ENCODE measurements around the gene ZNF469.

The ZNF469 gene, protein sequence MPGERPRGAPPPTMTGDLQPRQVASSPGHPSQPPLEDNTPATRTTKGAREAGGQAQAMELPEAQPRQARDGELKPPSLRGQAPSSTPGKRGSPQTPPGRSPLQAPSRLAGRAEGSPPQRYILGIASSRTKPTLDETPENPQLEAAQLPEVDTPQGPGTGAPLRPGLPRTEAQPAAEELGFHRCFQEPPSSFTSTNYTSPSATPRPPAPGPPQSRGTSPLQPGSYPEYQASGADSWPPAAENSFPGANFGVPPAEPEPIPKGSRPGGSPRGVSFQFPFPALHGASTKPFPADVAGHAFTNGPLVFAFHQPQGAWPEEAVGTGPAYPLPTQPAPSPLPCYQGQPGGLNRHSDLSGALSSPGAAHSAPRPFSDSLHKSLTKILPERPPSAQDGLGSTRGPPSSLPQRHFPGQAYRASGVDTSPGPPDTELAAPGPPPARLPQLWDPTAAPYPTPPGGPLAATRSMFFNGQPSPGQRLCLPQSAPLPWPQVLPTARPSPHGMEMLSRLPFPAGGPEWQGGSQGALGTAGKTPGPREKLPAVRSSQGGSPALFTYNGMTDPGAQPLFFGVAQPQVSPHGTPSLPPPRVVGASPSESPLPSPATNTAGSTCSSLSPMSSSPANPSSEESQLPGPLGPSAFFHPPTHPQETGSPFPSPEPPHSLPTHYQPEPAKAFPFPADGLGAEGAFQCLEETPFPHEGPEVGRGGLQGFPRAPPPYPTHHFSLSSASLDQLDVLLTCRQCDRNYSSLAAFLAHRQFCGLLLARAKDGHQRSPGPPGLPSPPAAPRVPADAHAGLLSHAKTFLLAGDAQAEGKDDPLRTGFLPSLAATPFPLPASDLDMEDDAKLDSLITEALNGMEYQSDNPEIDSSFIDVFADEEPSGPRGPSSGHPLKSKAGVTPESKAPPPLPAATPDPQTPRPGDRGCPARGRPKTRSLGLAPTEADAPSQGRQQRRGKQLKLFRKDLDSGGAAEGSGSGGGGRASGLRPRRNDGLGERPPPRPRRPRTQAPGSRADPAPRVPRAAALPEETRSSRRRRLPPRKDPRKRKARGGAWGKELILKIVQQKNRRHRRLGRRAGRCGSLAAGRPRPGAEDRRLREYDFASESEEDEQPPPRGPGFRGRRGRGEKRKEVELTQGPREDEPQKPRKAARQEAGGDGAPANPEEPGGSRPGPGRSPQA (N-terminal part only)

DNA sequence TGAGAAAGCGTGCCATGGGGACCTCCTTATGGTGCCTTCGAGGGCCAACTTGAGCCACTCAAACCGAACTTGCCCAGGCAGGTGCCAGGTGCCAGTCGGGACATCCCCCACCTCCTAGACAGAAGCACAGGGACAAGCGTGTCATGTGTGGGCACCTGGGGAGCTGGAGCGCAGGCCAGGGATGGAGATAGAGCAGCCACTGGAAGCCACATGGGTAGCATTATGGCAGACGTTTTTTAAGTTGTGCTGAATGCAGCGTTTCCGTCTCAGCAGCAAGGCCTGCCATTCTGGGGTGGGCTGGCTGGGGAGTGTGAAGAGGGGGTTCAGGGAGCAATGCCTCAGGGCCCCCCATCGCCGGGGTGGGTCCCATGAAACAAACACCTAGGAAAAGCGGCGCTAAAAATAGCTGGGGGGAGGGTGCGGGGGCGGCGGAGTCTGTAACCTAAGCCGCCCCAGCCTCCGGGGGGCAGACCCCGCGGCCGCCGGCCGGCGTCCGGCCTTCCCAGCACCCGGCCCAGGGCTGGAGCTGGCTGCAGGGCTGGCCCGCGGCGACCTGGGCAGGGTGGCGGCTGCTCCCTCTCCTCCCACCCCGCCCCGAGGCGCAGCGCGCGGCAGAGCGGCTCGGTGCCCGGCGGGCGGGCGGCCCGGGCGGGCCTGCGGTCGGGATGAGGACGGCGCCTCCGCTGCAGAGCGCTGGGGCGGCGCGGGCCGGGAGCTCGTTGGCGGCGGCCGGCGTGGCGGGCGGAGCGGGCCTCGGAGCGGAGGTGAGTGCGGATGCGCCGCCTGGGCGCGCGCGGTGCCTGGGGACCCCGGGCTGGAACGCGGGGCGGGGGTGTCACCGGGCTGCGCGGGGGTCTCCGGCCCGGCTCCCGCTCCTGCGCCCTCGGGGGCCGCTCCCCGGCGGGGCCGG lies at the start of gene ZNF469:
Gene ZNF469, plus strand, starts transcription at position 469 of the 910 bp plus-strand sequence. CDS start 44,512 bp downstream, outside the sequence.
- H3K4me3 ChIP-seq (ENCODE audit: low read depth, low read length): peak within 1 kb of the TSS; percentile 13

DNA sequence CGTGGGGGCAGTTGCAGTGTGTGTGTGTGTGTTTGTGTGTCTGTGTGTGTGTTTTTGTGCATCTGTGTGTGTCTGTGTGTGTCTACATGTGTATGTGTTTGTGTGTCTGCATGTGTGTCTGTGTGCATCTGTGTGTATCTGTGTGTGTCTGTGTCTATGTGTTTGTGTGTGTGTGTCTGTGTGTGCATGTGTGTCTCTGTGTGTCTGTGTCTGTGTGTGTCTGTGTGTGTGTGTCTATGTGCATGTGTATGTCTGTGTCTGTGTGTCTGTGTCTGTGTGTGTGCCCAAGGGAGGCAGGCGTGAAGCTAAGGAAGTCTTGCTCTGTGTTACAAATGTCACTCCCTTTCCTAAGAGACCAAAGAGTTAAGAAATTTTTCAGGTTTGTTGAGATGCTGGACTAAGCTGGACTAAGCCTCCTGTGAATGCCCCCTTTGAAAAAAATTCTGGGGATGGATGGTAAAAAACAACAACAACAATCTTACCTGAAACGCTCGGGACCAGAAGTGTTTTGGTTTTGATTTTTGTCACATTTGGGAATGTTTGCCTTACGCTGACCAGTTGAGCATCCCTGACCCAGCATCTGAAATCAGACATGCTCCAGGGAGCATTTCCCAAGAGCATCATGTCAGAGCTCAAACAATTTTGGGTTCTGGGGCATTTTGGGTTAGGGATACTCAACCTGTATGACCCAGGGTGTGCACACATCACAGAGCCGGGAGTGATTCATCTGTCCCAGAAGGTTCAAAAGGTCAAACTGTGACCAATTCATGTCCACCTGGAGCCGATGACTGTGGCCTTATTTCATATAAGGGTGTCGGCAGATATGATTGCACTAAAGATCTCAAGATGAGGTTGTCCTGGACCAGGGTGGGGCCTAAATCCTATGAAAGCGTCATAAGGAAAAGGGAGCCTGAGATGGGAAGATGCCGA lies 48.6 kb upstream of the ZNF469 start:
- H3K4me3 ChIP-seq (ENCODE audit: low read depth, low read length): no peak overlapping the region

DNA sequence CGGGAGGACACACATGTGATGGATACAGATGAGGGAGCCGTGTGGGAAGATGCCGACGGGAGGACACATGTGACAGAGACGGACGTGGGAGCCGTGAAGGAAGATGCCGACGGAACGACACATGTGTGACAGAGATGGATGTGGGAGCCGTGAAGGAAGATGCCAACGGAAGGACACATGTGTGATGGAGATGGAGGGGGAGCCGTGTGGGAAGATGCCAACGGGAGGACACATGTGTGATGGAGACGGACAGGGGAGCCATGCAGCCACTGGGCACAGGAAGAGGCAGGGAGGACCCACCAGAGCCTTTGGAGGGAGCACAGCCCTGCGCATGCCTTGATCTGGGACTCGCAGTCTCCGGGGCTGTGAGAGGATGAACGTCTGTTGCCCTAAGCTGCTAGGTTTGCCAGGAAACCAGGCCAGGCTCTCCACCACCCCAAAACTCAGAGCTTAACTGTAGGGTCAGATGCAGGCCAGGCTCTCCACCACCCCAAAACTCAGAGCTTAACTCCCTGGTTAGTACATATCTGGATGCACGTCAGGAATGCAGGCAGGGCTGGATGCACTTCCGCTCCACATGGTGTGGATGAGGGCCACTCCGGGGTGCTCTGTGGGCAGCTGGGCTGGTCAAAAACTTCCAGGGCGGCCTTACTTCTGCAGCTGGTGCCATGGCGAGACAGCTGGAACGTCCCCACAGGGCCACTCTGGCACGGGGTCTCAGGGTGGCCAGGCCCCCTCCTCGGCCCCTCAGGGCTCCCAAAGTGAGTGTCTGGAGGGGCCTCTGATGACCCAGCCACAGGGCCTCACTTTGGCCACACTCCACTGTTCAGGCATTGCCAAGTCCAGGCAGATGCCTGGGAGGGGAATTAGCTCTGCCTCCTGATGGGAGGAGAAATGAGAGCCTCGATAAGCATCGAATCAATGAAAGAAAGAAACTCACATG lies 47.7 kb upstream of the ZNF469 start:
- no peak overlapping the region for H3K4me3 ChIP-seq (ENCODE audit: low read depth, low read length)

DNA sequence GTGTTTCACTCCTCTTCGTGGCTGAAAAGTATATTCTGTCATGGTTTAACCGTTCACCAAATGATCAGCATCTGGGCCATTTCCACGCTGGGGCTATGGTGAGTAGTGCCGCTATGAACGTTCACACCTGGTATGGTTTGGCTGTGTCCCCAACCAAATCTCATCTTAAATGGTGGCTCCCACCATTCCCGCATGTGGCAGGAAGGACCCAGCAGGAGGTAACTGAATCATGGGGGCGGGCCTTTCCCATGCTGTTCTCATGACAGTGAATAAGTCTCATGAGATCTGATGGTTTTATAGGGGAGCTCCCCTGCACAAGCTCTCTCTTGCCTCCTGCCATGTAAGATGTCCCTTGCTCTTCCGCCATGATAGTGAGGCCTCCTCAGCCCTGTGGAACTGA lies 45.7 kb upstream of the ZNF469 start:
- H3K4me3 ChIP-seq (ENCODE audit: low read depth, low read length): no peak overlapping the region

DNA sequence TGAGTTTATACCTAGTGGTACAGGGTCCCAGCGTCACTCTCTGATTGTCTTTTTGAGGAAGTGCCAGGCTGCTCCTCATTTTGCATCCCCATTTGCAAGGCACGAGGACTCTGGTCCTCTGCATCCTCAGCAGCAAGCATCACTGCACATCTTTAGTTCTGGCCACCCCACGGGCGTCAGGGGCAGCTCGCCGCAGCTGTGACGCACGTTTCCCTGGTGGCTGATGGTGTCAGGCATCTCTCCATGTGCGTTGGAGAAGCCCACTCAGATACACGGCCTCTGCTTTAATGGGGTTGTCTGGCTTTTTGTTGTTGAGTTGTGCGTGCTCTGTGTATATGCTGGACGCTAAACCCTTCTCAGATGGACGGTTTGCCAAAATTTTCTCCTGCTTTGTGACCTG lies 45.2 kb upstream of the ZNF469 start:
- no peak overlapping the region for H3K4me3 ChIP-seq (ENCODE audit: low read depth, low read length)

DNA sequence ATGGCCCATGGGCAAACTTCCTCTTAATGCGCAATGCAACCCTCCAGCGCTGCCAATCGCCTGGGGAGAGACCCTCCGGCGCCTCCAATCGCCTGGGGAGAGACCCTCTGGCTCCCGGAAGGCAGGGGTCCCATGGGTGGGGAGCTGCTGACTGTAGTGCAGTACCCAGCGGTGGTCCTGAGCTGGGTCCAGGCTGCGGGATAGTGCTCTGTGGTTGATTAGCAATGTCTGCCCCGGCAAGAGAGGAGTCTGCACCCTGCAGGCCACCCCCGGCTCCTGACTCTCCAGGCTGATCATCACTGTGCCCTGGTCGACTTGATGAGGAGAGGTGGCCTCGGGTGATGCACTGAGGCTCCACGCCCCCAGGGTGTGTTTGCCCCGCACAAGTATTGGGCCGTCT lies 44.6 kb upstream of the ZNF469 start:
- no peak overlapping the region for H3K4me3 ChIP-seq (ENCODE audit: low read depth, low read length)

DNA sequence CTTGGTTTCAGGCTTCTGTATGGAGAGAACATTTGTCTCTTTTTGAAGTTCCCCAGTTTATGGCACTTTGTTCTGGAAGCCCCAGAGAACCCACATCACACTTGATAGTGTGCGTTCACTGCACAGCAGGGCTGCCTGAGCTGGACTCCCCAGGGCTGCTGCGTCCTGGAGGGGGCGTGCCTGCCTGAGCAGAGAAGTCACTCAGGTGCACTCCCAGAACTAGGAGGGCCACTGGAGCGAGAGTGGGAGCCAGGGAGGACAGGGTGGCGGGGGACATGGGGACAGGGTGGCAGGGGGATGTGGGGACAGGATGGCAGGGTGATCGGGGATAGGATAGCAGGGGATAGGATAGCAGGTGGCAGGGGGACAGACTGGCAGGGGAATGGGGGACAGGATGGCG lies 43.9 kb upstream of the ZNF469 start:
- H3K4me3 ChIP-seq (ENCODE audit: low read depth, low read length): no peak overlapping the region

DNA sequence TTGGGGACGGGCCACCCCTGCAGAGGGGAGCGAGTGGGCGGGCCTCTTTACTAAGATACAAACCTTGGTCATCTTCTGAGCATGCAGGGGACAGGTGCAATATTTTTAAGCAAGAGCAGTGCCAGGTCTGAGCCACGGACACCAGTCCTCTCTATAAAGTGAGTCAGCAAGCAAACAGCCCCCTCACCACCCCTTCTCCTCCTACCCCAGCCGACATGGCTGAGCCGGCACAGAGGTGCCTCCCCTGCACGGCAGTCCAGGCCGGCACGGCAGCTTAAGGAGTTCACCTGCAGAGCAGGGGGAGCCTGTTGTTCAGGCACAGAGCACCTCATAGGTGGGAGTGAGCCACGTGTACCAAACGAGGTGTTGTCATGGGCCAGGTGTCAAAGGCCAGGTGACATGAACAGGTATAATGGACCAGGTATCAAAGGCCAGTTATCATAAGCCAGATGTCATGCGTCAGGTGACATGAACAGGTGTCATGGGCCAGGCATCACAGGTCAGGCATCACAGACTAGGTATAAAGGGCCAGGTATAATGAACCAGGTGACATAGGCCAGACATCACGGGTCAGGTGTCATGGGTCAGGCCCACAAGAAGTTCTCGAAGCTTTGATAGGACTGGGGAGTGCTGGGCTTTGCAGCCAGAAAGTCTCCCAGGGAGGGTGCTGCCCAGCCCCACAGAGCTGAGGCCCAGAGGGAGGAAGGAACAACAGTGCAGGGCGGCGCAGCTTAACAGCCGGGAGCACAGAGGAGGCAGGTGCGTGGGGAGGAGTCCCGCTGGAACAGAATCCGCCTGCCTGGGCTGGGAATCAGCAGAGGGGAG lies 42.6 kb upstream of the ZNF469 start:
- no peak overlapping the region for H3K4me3 ChIP-seq (ENCODE audit: low read depth, low read length)

DNA sequence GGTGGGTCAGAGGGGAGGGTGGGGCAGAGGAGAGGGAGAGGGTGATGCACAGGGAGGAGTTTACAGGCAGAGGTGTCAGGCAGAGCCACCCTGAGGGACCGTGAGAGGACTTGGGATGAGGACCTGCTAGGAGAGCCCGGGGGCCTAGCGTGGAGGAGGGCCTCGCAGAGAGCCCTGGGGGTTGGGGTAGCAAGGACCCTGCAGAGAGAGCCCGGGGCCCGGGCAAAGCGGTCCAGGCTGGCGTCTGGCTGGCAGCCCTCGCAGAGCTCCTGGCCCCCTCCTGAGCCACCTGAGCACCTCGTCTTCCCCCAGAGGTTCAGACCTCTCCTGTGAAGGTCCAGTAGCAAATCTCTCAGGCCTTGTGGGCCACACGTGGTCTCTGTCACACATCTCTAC lies 42.0 kb upstream of the ZNF469 start:
- H3K4me3 ChIP-seq (ENCODE audit: low read depth, low read length): no peak overlapping the region

DNA sequence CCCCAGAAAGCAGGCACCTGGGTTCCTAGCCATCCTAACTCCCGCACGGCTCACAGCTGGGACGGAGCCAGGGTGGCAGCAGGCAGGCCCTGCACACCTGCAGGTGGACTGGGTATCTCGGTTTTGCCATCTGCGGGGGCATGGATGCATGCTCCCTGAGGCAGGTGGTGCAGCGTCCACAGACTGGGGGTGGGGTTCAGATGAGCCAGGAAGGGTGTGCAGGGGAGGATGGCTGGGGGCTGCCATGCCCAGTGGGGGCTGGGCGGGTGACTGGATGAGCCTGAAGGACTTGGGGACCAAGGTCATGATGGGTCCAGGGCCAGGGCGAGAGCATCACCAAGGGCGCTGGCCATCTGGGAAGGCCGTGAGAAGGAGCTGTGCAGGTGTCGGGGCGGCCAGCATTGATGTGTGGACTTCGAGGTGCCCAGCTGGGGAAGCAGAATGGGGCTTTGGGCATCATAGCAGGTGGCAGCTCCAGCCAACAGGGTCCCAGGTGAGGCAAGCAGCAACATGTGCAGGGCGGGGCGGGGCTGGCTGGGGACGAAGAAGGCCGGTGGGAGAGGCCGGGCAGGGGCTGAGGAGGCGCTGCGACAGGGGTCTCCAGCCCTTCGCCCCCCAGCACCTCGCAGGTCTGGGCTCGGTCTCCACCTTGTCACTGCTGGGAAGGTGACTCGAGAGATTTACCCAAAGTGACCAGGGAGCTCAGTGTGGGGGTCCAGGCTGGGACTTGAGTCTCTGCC lies 41.0 kb upstream of the ZNF469 start:
- H3K4me3 ChIP-seq (ENCODE audit: low read depth, low read length): no peak overlapping the region

DNA sequence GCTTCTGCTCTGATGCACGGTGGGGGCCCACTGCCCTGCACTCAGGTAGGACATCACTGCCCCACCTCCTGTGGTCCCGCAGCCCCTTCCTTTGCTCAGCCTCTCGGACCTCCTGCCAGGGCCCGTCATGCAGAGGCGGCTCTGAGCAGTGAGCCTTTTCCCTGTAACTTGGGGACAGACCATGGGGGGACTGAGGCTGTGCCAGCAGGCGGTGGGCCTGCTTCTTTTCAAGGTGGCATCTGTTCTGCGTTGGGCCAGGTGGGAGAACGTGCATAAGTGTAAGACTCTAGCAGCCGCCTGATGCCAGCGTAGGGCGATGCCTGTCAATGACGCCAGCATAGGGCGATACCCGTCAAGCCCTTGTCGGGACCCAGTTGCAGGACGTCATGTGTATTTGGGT lies 40.3 kb upstream of the ZNF469 start:
- no peak overlapping the region for H3K4me3 ChIP-seq (ENCODE audit: low read depth, low read length)

DNA sequence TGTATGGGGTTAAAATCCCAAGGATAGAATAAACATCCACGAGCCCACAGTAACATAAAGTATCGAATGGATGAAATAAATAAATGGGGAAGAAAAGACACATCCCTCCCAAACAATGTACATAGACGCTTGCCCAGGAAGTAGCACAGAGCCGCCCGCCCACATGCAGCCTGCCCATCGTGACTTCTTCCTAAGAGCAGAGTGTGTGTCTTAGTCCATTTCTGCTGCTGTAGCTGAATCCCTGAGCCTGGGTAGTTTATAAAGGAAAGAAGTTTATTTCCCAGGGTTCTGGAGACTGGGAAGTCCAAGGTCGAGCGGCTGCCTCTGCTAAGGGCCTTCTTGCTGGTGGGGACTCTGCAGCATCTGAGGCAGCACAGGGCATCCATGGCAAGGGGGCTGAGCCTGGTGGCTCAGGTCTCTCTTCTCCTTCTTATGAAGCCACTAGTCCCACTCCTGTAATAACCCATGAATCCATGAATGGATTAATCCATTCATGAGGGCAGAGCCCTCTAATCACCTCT lies 39.4 kb upstream of the ZNF469 start:
- H3K4me3 ChIP-seq (ENCODE audit: low read depth, low read length): no peak overlapping the region

DNA sequence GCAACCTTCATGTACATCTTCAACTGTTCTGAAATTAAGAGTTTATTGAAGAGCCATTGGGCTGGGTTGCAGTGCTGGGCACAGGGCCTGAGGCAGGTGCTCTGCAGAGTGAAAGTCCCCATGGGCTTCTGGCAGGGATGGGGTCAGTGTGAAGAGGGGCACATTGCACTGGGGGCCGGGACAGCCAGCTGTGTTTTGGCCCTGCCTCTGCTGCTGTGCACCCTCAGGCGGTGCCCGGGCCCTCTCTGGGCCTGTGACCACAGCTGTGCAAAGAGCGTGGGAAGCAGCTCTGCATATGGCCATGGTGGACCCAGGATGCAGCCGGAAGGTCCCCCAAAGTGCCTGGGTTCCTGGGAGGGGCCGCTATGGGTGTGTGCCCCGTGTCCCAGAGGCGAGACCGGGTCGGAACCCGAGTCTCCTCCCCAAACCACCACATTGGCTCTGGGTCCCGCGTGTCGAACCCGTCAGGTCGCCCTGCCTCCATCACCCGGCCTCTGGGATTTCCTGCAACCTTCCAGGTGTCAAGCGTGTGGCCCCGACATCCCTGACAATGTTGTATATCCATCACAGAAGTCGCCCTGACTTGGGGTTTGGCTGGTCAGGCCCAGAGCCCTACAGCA lies 38.2 kb upstream of the ZNF469 start:
- H3K4me3 ChIP-seq (ENCODE audit: low read depth, low read length): no peak overlapping the region

DNA sequence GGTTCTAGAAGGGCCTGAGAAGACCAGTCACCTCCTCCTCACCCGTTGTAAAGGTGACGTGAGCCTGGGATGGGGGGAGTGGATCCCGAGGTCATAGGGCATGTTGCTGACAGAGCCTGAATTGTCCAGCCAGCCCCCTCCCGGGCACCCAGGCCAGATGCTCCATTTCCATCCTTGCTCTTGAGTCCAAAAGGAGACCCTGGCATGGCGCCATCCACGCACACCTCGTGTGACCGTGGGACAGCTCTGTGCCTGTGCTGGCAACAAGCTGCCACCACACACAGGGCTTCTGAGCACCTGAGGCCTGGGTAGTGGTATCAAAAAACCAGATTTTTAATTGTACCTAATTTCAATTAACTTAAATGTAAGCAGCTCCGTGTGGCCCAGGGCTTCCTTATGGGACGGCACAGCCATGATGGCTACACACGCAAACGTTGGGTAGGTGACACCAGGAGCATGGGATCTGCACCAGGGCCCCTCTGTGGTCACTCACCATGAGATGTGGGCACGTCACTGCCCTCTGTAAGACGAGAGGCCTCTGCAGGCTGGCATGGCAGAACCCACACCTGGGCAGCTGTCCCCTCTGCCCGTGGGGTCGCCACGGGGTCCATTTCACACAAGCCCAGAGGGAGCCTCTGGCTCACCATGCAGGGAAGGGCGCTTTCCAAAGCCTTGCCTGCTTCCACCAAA lies 37.6 kb upstream of the ZNF469 start:
- H3K4me3 ChIP-seq (ENCODE audit: low read depth, low read length): no peak overlapping the region
